ENCODE data around the gene KLHDC10. TPM values are rescaled to one million over a fixed set of nuclear protein-coding genes. Genes with fewer than 3 reads are reported as not detected.

Gene KLHDC10
- total and polyA plus RNA-seq, 2 experiments from 2014 or later = 5.5 to 14.7 TPM

- TF ChIP-seq ZNF462 (CRISPR knock-in tag; IDR thresholded peaks at IDR 0.05) (no peak), CTCF (conservative IDR thresholded peaks at IDR 0.05; ENCODE audit: low read depth in 2 of 2) (no peak), POLR2AphosphoS5 (IDR thresholded peaks at IDR 0.05; ENCODE audit: low read depth) (no peak), REST (IDR thresholded peaks at IDR 0.05; ENCODE audit: unreplicated experiment) (no peak)
Measured at GRCh38 chr7:130092598-130092997, 22.3 kb downstream of the KLHDC10 start (continued).
